ENCODE data around the gene PRR11. TPM values are rescaled to one million over a fixed set of nuclear protein-coding genes. Genes with fewer than 3 reads are reported as not detected.

Gene PRR11
- total RNA-seq, 1 experiment from 2014 or later = 86.7 TPM

DNA sequence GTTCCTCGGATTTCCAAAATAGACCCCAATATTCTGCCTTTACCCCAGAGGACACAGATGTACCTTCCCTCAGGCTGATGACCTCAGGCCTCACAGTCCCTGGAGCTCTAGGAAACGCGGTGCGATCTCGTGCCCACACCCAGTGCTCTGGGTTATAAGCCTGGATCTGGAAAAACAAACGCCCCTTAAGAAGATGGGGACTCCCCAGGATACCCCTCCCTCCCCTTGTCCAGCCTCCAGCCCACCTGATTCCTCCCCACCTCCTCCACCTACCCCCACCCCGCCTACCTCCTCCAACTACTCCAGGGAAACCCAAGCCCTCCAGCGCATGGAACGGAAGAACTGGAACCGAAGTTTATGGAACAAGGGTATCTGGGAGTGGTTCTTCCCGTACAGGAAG lies 19.1 kb downstream of the PRR11 start:
- TF ChIP-seq, protein P1, sequence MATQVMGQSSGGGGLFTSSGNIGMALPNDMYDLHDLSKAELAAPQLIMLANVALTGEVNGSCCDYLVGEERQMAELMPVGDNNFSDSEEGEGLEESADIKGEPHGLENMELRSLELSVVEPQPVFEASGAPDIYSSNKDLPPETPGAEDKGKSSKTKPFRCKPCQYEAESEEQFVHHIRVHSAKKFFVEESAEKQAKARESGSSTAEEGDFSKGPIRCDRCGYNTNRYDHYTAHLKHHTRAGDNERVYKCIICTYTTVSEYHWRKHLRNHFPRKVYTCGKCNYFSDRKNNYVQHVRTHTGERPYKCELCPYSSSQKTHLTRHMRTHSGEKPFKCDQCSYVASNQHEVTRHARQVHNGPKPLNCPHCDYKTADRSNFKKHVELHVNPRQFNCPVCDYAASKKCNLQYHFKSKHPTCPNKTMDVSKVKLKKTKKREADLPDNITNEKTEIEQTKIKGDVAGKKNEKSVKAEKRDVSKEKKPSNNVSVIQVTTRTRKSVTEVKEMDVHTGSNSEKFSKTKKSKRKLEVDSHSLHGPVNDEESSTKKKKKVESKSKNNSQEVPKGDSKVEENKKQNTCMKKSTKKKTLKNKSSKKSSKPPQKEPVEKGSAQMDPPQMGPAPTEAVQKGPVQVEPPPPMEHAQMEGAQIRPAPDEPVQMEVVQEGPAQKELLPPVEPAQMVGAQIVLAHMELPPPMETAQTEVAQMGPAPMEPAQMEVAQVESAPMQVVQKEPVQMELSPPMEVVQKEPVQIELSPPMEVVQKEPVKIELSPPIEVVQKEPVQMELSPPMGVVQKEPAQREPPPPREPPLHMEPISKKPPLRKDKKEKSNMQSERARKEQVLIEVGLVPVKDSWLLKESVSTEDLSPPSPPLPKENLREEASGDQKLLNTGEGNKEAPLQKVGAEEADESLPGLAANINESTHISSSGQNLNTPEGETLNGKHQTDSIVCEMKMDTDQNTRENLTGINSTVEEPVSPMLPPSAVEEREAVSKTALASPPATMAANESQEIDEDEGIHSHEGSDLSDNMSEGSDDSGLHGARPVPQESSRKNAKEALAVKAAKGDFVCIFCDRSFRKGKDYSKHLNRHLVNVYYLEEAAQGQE (IDR thresholded peaks at IDR 0.05; ENCODE audit: low read depth) = no peak
- TF ChIP-seq EZH2 (IDR thresholded peaks at IDR 0.05) (no peak), EZH2phosphoT487 (IDR thresholded peaks at IDR 0.05; ENCODE audit: borderline replicate concordance) (no peak), ZNF274 (IDR thresholded peaks at IDR 0.05; ENCODE audit: low read depth, low read length) (no peak), CEBPB (IDR thresholded peaks at IDR 0.05; ENCODE audit: low read depth) (no peak), YY1 (IDR thresholded peaks at IDR 0.05; ENCODE audit: extremely low read depth, insufficient replicate concordance, low read depth, low read length) (no peak), TCF7L2 (IDR thresholded peaks at IDR 0.05; ENCODE audit: borderline replicate concordance, extremely low read depth, insufficient read depth, insufficient read length) (no peak), CBX3 (IDR thresholded peaks at IDR 0.05; ENCODE audit: low read depth) (no peak), POLR2AphosphoS5 (IDR thresholded peaks at IDR 0.05; ENCODE audit: low read depth, low read length) (no peak), ELF1 (IDR thresholded peaks at IDR 0.05; ENCODE audit: borderline replicate concordance, low read depth) (no peak), SP1 (IDR thresholded peaks at IDR 0.05; ENCODE audit: low read depth) (no peak), FOSL1 (IDR thresholded peaks at IDR 0.05; ENCODE audit: low read depth) (no peak), POLR2A (IDR thresholded peaks at IDR 0.05; ENCODE audit: borderline replicate concordance, extremely low read depth, insufficient read depth, insufficient read length) (no peak), RAD21 (IDR thresholded peaks at IDR 0.05; ENCODE audit: low read depth) (no peak), EGR1 (IDR thresholded peaks at IDR 0.05; ENCODE audit: low read depth) (no peak), SIN3A (IDR thresholded peaks at IDR 0.05; ENCODE audit: low read depth) (no peak)
- TF ChIP-seq, protein P2, sequence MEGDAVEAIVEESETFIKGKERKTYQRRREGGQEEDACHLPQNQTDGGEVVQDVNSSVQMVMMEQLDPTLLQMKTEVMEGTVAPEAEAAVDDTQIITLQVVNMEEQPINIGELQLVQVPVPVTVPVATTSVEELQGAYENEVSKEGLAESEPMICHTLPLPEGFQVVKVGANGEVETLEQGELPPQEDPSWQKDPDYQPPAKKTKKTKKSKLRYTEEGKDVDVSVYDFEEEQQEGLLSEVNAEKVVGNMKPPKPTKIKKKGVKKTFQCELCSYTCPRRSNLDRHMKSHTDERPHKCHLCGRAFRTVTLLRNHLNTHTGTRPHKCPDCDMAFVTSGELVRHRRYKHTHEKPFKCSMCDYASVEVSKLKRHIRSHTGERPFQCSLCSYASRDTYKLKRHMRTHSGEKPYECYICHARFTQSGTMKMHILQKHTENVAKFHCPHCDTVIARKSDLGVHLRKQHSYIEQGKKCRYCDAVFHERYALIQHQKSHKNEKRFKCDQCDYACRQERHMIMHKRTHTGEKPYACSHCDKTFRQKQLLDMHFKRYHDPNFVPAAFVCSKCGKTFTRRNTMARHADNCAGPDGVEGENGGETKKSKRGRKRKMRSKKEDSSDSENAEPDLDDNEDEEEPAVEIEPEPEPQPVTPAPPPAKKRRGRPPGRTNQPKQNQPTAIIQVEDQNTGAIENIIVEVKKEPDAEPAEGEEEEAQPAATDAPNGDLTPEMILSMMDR (IDR thresholded peaks at IDR 0.05 in 2 of 3, conservative IDR thresholded peaks at IDR 0.05 in 1 of 3; ENCODE audit: borderline replicate concordance in 1 of 3, insufficient read depth in 1 of 3, low read depth in 2 of 3, low read length in 2 of 3) = no peak
- TF ChIP-seq, protein P3, sequence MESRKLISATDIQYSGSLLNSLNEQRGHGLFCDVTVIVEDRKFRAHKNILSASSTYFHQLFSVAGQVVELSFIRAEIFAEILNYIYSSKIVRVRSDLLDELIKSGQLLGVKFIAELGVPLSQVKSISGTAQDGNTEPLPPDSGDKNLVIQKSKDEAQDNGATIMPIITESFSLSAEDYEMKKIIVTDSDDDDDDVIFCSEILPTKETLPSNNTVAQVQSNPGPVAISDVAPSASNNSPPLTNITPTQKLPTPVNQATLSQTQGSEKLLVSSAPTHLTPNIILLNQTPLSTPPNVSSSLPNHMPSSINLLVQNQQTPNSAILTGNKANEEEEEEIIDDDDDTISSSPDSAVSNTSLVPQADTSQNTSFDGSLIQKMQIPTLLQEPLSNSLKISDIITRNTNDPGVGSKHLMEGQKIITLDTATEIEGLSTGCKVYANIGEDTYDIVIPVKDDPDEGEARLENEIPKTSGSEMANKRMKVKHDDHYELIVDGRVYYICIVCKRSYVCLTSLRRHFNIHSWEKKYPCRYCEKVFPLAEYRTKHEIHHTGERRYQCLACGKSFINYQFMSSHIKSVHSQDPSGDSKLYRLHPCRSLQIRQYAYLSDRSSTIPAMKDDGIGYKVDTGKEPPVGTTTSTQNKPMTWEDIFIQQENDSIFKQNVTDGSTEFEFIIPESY (IDR thresholded peaks at IDR 0.05; ENCODE audit: extremely low read depth, insufficient replicate concordance, low read length) = no peak
- DNase-seq (ENCODE audit: low read depth, low spot score) = no peak
- intact Hi-C loops (cut with micrococcal nuclease) = no loop called here
- Histone ChIP-seq H3K9ac (ENCODE audit: low read length) (no peak overlapping the region), H3K9me2 (ENCODE audit: insufficient read depth) (no peaks in the 10 kb centered on the region), H4K20me1 (ENCODE audit: insufficient read depth) (no peaks in the 10 kb centered on the region), H3K4me2 (ENCODE audit: low read length) (no peak overlapping the region), H3K27ac (ENCODE audit: low read depth, low read length) (no peak overlapping the region), H2AFZ (ENCODE audit: low read depth, low read length, poor library complexity, severe bottlenecking) (no peak overlapping the region), H3K27me3 (ENCODE audit: insufficient read depth, low read length) (no peaks in the 10 kb centered on the region), H3K4me1 (ENCODE audit: control insufficient read depth in 1 of 2, insufficient read depth in 2 of 2, low read length in 2 of 2) (no peaks in the 10 kb centered on the region), H3K4me3 (replicated peaks in 1 of 2; ENCODE audit: low read depth in 1 of 2, low read length in 2 of 2) (no peak overlapping the region), H3K9me3 (ENCODE audit: control insufficient read depth in 1 of 2, insufficient read depth in 1 of 2, low read depth in 1 of 2, low read length in 2 of 2) (no peaks in the 10 kb centered on the region), H3K79me2 (ENCODE audit: insufficient read depth, low read length) (peaks cover 2% of the 10 kb centered on the region), H3K36me3 (ENCODE audit: control insufficient read depth in 1 of 2, insufficient read depth in 2 of 2, low read length in 2 of 2) (peaks cover 21 to 26% of the 10 kb centered on the region in 2 experiments)
- POLR2A ChIA-PET = no interaction called here
- ATAC-seq = no peak
- CTCF ChIA-PET = no interaction called here
- RAD21 ChIA-PET (ENCODE audit: low non-redundant PET in 1 of 2, low total read pairs in 2 of 2, uncharacterized antibody in 2 of 2, unreplicated experiment in 2 of 2) = no interaction called here
- no TSS peak for BruUV-seq (replicated peaks)
